Cortex of kidney (tissue), 1 donor: ENCODE data around the gene MYO1A.
"Not testable (repeated sequence)": the region's sequence is repeated elsewhere in the genome, so short reads cannot be mapped to it uniquely, and the experiment has no call there.

Experiments
- DNase-seq: peaks from one replicate; lab custom pipeline; 2025; lab: John Stamatoyannopoulos, UW

MYO1A gene

GRCh38 chr12:57046947-57047890 is 2.7 kb downstream of the MYO1A start:
- DNase-seq = no peak

GRCh38 chr12:57046086-57046791 is 3.7 kb downstream of the MYO1A start:
- no peak for DNase-seq

- no peak for DNase-seq
Observed at GRCh38 chr12:57044889-57045288, 5.0 kb downstream of the MYO1A start.

- no peak for DNase-seq
Observed at GRCh38 chr12:57044468-57044867, 5.5 kb downstream of the MYO1A start.

- DNase-seq = no peak
Observed at GRCh38 chr12:57042695-57043094, 7.2 kb downstream of the MYO1A start.

- no peak for DNase-seq
Observed at GRCh38 chr12:57040750-57041149, 9.2 kb downstream of the MYO1A start.

- no peak for DNase-seq
Observed at GRCh38 chr12:57040211-57040610, 9.7 kb downstream of the MYO1A start.

GRCh38 chr12:57039016-57039798 is 10.7 kb downstream of the MYO1A start:
- no peak for DNase-seq

- DNase-seq = no peak
Observed at GRCh38 chr12:57037264-57037663, 12.7 kb downstream of the MYO1A start.

- no peak for DNase-seq
Observed at GRCh38 chr12:57033431-57033830, 16.5 kb downstream of the MYO1A start.

- DNase-seq = no peak
Observed at GRCh38 chr12:57031789-57032188, 18.1 kb downstream of the MYO1A start.

- DNase-seq = no peak
Observed at GRCh38 chr12:57031138-57031725, 18.7 kb downstream of the MYO1A start.

GRCh38 chr12:57029457-57029856 is 20.5 kb downstream of the MYO1A start:
- no peak for DNase-seq

GRCh38 chr12:57027805-57028153 is 22.1 kb downstream of the MYO1A start:
- DNase-seq = no peak

- DNase-seq = no peak
Observed at GRCh38 chr12:57027011-57027804, 22.7 kb downstream of the MYO1A start.

GRCh38 chr12:57025196-57025595 is 24.7 kb downstream of the MYO1A start:
- no peak for DNase-seq

GRCh38 chr12:57022324-57022723 is 27.6 kb downstream of the MYO1A start:
- not testable (repeated sequence) for DNase-seq

- no peak for DNase-seq
Observed at GRCh38 chr12:57019983-57020719, 29.8 kb downstream of the MYO1A start.

- DNase-seq = no peak
Observed at GRCh38 chr12:57018906-57019305, 31.0 kb downstream of the MYO1A start.

GRCh38 chr12:57018353-57018752 is 31.6 kb downstream of the MYO1A start:
- DNase-seq = not testable (repeated sequence)
